ENCODE measurements around the gene TNF.

Gene TNF

GRCh38 chr6:31545291-31545690, 30.1 kb upstream of the TNF start:
- no peak for DNase-seq

- DNase-seq = peak; percentile 93
Observed at GRCh38 chr6:31546339-31546957, 28.9 kb upstream of the TNF start, which contains the start of gene ATP6V1G2. TSS of gene ATP6V1G2 (minus strand) at chr6:31546608. CDS start at chr6:31546559, 49 bp downstream.

- peak; percentile 98 for DNase-seq
Observed at GRCh38 chr6:31546958-31547726, 28.2 kb upstream of the TNF start, which contains the start of gene NFKBIL1. TSS of gene NFKBIL1 (plus strand) at chr6:31547608. CDS start at chr6:31547695, 87 bp downstream.

GRCh38 chr6:31547727-31548543, 27.4 kb upstream of the TNF start:
- no peak for DNase-seq

GRCh38 chr6:31548544-31548873, 26.9 kb upstream of the TNF start:
- no peak for DNase-seq

- peak; percentile 69 for DNase-seq
Observed at GRCh38 chr6:31551371-31551770, 24.0 kb upstream of the TNF start.

- DNase-seq = no peak
Observed at GRCh38 chr6:31556307-31556706, 19.1 kb upstream of the TNF start.

- no peak for DNase-seq
Observed at GRCh38 chr6:31557443-31558317, 17.7 kb upstream of the TNF start.

- DNase-seq = no peak
Observed at GRCh38 chr6:31558318-31558625, 17.1 kb upstream of the TNF start.

GRCh38 chr6:31558631-31559500, 16.5 kb upstream of the TNF start:
- DNase-seq = peak; percentile 34

- DNase-seq = no peak
Observed at GRCh38 chr6:31559606-31559957, 15.8 kb upstream of the TNF start.

- peak; percentile 96 for DNase-seq
Observed at GRCh38 chr6:31559958-31560696, 15.2 kb upstream of the TNF start.

- DNase-seq = no peak
Observed at GRCh38 chr6:31560697-31561058, 14.7 kb upstream of the TNF start.

- DNase-seq = no peak
Observed at GRCh38 chr6:31567531-31568370, 7.6 kb upstream of the TNF start.

- no peak for DNase-seq
Observed at GRCh38 chr6:31568537-31568961, 6.8 kb upstream of the TNF start.

- DNase-seq = no peak
Observed at GRCh38 chr6:31569861-31570536, 5.4 kb upstream of the TNF start.

GRCh38 chr6:31572041-31572911, 3.1 kb upstream of the TNF start, which contains the start of gene LTA:
TSS of gene LTA (plus strand) at chr6:31572289. CDS start at chr6:31572743, 454 bp downstream.
- no peak for DNase-seq

All from EL (cell line).